ENCODE data around the gene HHAT. TPM values are rescaled to one million over a fixed set of nuclear protein-coding genes. Genes with fewer than 3 reads are reported as not detected.

The HHAT gene
- total and polyA plus RNA-seq, 2 donors (not counting 3 experiments of a cell fraction or from before 2014, with no cell fraction given) = 2.4 to 4.3 TPM

DNA sequence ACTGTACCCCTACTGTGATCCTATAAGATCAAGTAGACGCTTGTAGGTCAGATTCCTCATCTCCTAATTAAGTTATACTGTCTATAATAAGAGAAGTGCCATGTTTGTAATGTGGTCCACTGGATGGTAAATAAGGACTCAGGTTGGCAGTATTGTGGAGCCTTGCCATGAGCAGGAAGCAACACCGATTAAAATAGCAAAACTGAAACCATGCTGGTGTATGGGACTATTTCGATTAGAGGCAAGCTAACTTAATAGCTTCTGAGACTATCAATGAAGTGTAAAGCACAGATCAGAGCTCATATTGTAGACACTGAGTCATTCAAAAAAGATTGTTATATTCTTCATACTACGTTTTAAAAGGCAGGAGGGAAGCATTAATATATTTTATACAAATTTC is 348.8 kb downstream of the HHAT start:
- dilution Hi-C loops (cut with MboI; ENCODE audit: extremely low pct_ligation_motif_present, low sequenced_read_pairs) = no loop called here

DNA sequence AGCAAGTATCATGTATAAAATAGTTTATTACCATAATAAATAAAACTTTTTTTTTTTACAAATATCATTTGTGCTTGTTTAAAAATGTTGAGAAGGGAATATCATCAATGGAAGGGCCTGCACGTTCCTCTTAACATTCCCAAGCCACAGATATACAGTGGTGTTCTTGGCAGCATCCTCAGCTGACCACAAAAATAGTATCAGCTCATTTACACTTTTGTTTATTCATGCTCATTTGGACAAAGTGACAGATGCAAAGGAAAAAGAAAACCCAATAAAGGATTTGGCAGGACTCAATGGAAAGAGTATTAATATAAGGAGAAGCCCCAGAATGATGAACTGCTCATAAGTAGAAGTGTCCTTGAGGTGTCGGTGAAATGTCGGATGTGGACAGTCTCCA is 349.6 kb downstream of the HHAT start:
- no peak overlapping the region for H2AFZ ChIP-seq (ENCODE audit: low read depth, low read length)
- H3K9me3 ChIP-seq (replicated peaks; ENCODE audit: control insufficient read depth, insufficient read depth, low read length) = peaks cover 1% of the 10 kb centered on the region
- no peaks in the 10 kb centered on the region for H4K20me1 ChIP-seq (replicated peaks; ENCODE audit: control insufficient read depth, extremely low read depth, insufficient read depth, low read length)
- BruUV-seq (replicated peaks) = no TSS peak
- DNase-seq (ENCODE audit: low read depth, low spot score) (no peak), FAIRE-seq (no peak)
- TF ChIP-seq POLR2A (IDR thresholded peaks at IDR 0.05; ENCODE audit: low read depth, low read length) (no peak), GATA2 (IDR thresholded peaks at IDR 0.05; ENCODE audit: insufficient read depth, insufficient read length, low read depth, low read length) (no peak), EZH2 (IDR thresholded peaks at IDR 0.05; ENCODE audit: borderline replicate concordance, low read depth, low read length, severe bottlenecking) (no peak)
- TF ChIP-seq, protein P1, sequence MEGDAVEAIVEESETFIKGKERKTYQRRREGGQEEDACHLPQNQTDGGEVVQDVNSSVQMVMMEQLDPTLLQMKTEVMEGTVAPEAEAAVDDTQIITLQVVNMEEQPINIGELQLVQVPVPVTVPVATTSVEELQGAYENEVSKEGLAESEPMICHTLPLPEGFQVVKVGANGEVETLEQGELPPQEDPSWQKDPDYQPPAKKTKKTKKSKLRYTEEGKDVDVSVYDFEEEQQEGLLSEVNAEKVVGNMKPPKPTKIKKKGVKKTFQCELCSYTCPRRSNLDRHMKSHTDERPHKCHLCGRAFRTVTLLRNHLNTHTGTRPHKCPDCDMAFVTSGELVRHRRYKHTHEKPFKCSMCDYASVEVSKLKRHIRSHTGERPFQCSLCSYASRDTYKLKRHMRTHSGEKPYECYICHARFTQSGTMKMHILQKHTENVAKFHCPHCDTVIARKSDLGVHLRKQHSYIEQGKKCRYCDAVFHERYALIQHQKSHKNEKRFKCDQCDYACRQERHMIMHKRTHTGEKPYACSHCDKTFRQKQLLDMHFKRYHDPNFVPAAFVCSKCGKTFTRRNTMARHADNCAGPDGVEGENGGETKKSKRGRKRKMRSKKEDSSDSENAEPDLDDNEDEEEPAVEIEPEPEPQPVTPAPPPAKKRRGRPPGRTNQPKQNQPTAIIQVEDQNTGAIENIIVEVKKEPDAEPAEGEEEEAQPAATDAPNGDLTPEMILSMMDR (IDR thresholded peaks at IDR 0.05; ENCODE audit: extremely low read depth in 1 of 2, insufficient read depth in 1 of 2, low read depth in 1 of 2, low read length in 2 of 2) = no peak
- dilution Hi-C loops (cut with MboI; ENCODE audit: extremely low pct_ligation_motif_present, low sequenced_read_pairs) (no loop called here), intact Hi-C loops (cut with micrococcal nuclease) (no loop called here)
- no peaks in the 10 kb centered on the region for H3K4me1 ChIP-seq (ENCODE audit: control insufficient read depth, extremely low read depth, insufficient read depth, low read length)
- no peaks in the 10 kb centered on the region for H3K9me1 ChIP-seq (replicated peaks; ENCODE audit: control insufficient read depth, extremely low read depth, insufficient read depth, low read length)
- no peak overlapping the region for H3K4me2 ChIP-seq (ENCODE audit: insufficient read depth, low read length)
- H3K36me3 ChIP-seq (ENCODE audit: control insufficient read depth in 2 of 2, extremely low read depth in 1 of 2, insufficient read depth in 2 of 2, low read length in 2 of 2) = no peaks in the 10 kb centered on the region
- H3K27me3 ChIP-seq (ENCODE audit: control insufficient read depth in 2 of 2, insufficient read depth in 2 of 2, low read length in 2 of 2) = no peaks in the 10 kb centered on the region
- no peak overlapping the region for H3K4me3 ChIP-seq (replicated peaks in 1 of 3; ENCODE audit: insufficient read depth in 1 of 3, low read depth in 1 of 3, low read length in 3 of 3)
- no peak overlapping the region for H3K9ac ChIP-seq (replicated peaks; ENCODE audit: extremely low read depth, insufficient read depth, low read length)
- H3K79me2 ChIP-seq (ENCODE audit: control insufficient read depth, insufficient read depth, low read length) = no peaks in the 10 kb centered on the region
- POLR2A ChIA-PET = no interaction called here
- CTCF ChIA-PET = no interaction called here
- no peak overlapping the region for H3K27ac ChIP-seq (ENCODE audit: insufficient read depth, low read depth, low read length)

More for the DNA sequence above, 348.8 kb downstream of the HHAT start:
- Histone ChIP-seq H4K20me1 (replicated peaks; ENCODE audit: control insufficient read depth, extremely low read depth, insufficient read depth, low read length) (no peaks in the 10 kb centered on the region), H3K36me3 (ENCODE audit: control insufficient read depth in 2 of 2, extremely low read depth in 1 of 2, insufficient read depth in 2 of 2, low read length in 2 of 2) (no peaks in the 10 kb centered on the region), H3K9me1 (replicated peaks; ENCODE audit: control insufficient read depth, extremely low read depth, insufficient read depth, low read length) (no peaks in the 10 kb centered on the region), H3K4me2 (ENCODE audit: insufficient read depth, low read length) (no peak overlapping the region), H3K9ac (replicated peaks; ENCODE audit: extremely low read depth, insufficient read depth, low read length) (no peak overlapping the region), H3K79me2 (ENCODE audit: control insufficient read depth, insufficient read depth, low read length) (no peaks in the 10 kb centered on the region), H3K27me3 (ENCODE audit: control insufficient read depth in 2 of 2, insufficient read depth in 2 of 2, low read length in 2 of 2) (no peaks in the 10 kb centered on the region), H3K27ac (ENCODE audit: insufficient read depth, low read depth, low read length) (no peak overlapping the region), H3K4me1 (ENCODE audit: control insufficient read depth, extremely low read depth, insufficient read depth, low read length) (no peaks in the 10 kb centered on the region), H2AFZ (ENCODE audit: low read depth, low read length) (no peak overlapping the region), H3K9me3 (replicated peaks; ENCODE audit: control insufficient read depth, insufficient read depth, low read length) (peaks cover 1% of the 10 kb centered on the region), H3K4me3 (replicated peaks in 1 of 3; ENCODE audit: insufficient read depth in 1 of 3, low read depth in 1 of 3, low read length in 3 of 3) (no peak overlapping the region)
- FAIRE-seq (no peak), DNase-seq (ENCODE audit: low read depth, low spot score) (no peak)
- POLR2A ChIA-PET = no interaction called here
- BruUV-seq (replicated peaks) = no TSS peak
- TF ChIP-seq POLR2A (IDR thresholded peaks at IDR 0.05; ENCODE audit: low read depth, low read length) = no peak
- no peak for TF ChIP-seq GATA2 (IDR thresholded peaks at IDR 0.05; ENCODE audit: insufficient read depth, insufficient read length, low read depth, low read length)
- TF ChIP-seq POLR2AphosphoS5 (IDR thresholded peaks at IDR 0.05; ENCODE audit: insufficient read depth, low read depth, low read length) = no peak
- no peak for TF ChIP-seq FOS (IDR thresholded peaks at IDR 0.05; ENCODE audit: borderline replicate concordance, insufficient read depth, low read length)
- TF ChIP-seq, protein P2, sequence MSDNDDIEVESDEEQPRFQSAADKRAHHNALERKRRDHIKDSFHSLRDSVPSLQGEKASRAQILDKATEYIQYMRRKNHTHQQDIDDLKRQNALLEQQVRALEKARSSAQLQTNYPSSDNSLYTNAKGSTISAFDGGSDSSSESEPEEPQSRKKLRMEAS (IDR thresholded peaks at IDR 0.05; ENCODE audit: insufficient read depth, insufficient read length) = no peak
- TF ChIP-seq MYC (IDR thresholded peaks at IDR 0.05; ENCODE audit: low read depth, low read length) = no peak
- TF ChIP-seq, protein P1 (IDR thresholded peaks at IDR 0.05; ENCODE audit: extremely low read depth in 1 of 2, insufficient read depth in 1 of 2, low read depth in 1 of 2, low read length in 2 of 2) = no peak
- CTCF ChIA-PET = no interaction called here
- intact Hi-C loops (cut with micrococcal nuclease) = no loop called here
